Measurements from ENCODE around the gene EFHD1.
"Not testable (repeated sequence)": the region's sequence is repeated elsewhere in the genome, so short reads cannot be mapped to it uniquely, and the experiment has no call there.

Gene EFHD1

GRCh38 chr2:232649033-232649432 lies 15.6 kb downstream of the EFHD1 start:
- DNase-seq (ENCODE audit: low read depth, low spot score): no peak

GRCh38 chr2:232652505-232652851 lies 19.1 kb downstream of the EFHD1 start:
- DNase-seq (ENCODE audit: low read depth, low spot score): no peak

GRCh38 chr2:232653441-232653840 lies 20.0 kb downstream of the EFHD1 start:
- DNase-seq (ENCODE audit: low read depth, low spot score): no peak

- no peak for DNase-seq (ENCODE audit: low read depth, low spot score)
Measured at GRCh38 chr2:232655392-232655791, 22.0 kb downstream of the EFHD1 start.

- DNase-seq (ENCODE audit: low read depth, low spot score): no peak
Measured at GRCh38 chr2:232658217-232658785, 24.9 kb downstream of the EFHD1 start.

GRCh38 chr2:232659359-232659758 lies 26.0 kb downstream of the EFHD1 start:
- no peak for DNase-seq (ENCODE audit: low read depth, low spot score)

GRCh38 chr2:232662486-232663260 lies 29.3 kb downstream of the EFHD1 start:
- no peak for DNase-seq (ENCODE audit: low read depth, low spot score)

- no peak for DNase-seq (ENCODE audit: low read depth, low spot score)
Measured at GRCh38 chr2:232666051-232666805, 32.8 kb downstream of the EFHD1 start.

- DNase-seq (ENCODE audit: low read depth, low spot score): no peak
Measured at GRCh38 chr2:232667989-232668583, 34.7 kb downstream of the EFHD1 start.

- no peak for DNase-seq (ENCODE audit: low read depth, low spot score)
Measured at GRCh38 chr2:232668805-232669444, 35.5 kb downstream of the EFHD1 start.

- DNase-seq (ENCODE audit: low read depth, low spot score): no peak
Measured at GRCh38 chr2:232672588-232672987, 39.2 kb downstream of the EFHD1 start.

GRCh38 chr2:232674491-232674890 lies 41.1 kb downstream of the EFHD1 start:
- no peak for DNase-seq (ENCODE audit: low read depth, low spot score)

- no peak for DNase-seq (ENCODE audit: low read depth, low spot score)
Measured at GRCh38 chr2:232675381-232675780, 42.0 kb downstream of the EFHD1 start.

- DNase-seq (ENCODE audit: low read depth, low spot score): no peak
Measured at GRCh38 chr2:232680006-232680405, 46.6 kb downstream of the EFHD1 start.

- DNase-seq (ENCODE audit: low read depth, low spot score): no peak
Measured at GRCh38 chr2:232681527-232681926, 48.1 kb downstream of the EFHD1 start.

- no peak for DNase-seq (ENCODE audit: low read depth, low spot score)
Measured at GRCh38 chr2:232683368-232683767, 50.0 kb downstream of the EFHD1 start.

- DNase-seq (ENCODE audit: low read depth, low spot score): not testable (repeated sequence)
Measured at GRCh38 chr2:232685391-232685790, 52.0 kb downstream of the EFHD1 start.

- DNase-seq (ENCODE audit: low read depth, low spot score): no peak
Measured at GRCh38 chr2:232687382-232688160, 54.2 kb downstream of the EFHD1 start.

GRCh38 chr2:232688201-232688600 lies 54.8 kb downstream of the EFHD1 start:
- no peak for DNase-seq (ENCODE audit: low read depth, low spot score)

- no peak for DNase-seq (ENCODE audit: low read depth, low spot score)
Measured at GRCh38 chr2:232689152-232689910, 55.9 kb downstream of the EFHD1 start.
